ENCODE results near the gene PAK1.

PAK1 gene

DNA sequence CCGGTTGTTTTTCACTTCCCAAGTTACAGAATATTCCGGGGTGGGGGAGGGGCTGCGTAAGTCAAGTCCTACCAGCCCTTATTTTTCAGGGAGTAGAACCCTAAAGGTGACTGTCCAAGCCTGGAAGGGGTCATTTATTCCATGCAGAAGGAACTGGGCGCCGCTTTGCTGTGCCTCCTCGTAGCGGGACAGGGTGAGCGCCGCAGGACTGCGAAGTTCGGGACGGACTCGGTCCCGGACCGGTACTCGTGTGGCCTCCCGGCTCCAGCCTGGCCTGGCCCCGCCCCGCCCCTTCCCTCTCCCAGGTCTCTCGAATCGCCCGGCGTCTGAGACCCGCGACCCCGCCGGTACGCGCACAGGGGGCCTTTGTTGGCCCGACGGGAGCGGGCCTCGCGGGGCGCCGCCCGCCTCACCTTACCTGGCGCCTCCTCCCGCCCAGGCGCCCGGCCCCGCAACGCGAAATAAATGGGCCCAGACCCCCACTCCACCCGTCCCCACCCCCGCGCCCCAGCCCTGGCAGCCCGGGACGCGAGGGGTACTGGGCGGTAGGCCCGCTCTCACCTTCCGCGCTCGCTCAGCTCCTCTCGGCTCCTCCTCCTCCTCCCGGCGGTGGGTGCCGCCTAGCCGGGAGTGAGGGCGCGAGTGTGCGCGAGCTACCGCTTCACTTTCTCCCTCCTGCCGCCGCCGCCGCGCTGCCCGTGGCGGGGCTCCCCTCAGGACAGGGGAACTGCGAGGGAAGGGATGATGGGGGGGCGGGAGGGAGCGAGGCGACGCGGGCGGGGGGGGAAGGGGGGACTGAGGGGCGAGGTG is 698 bp downstream of the PAK1 start:
- DNase-seq = no peak

DNA sequence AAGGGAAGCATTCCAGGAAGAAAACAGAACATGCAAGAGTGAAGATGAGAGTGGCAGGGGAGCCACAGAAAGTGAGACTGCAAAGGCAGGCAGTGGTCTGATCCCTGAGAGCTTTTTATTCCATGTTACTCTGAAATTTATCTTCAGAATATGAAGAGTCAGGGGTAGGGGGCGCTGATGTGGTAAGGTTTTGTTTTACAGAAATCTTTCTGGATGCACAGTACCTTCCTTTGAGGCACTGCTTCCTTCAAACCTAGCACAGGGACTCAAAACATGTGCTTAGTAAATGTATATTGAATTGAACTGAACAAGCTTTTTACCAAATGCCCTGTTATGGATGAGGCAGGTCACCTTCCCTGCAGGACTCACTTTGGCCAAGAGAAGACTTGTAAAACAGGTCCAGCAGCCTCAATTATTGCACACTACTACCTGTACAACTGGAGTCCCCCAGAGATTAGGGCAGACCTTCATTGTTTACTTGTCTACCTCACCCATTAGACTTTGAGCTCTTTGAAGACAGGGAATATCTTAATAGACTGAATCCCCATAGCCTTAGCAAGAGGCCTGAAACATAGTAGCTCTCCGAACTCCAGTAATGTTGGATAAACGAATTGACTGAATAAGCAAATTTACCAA is 2.2 kb downstream of the PAK1 start:
- DNase-seq = peak; percentile 27 to 32

DNA sequence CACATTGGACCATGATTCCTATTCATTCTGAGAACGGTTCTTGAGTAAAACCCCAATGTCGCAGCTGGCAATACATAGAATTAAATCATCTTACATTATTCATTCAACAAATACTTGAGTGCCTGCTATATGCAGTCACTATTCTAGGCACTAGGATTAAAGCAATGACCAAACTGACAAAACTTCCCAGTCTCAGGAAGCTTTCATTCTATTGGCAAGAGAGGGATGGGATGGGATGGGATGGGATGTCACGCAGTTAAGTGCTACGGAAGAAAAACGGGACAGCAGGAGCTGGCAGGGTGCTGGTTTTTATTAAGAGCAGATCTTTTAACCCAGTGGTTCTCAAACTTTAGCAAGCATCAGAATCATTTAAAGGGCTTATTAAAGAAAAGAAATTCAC is 2.9 kb downstream of the PAK1 start:
- DNase-seq = no peak

DNA sequence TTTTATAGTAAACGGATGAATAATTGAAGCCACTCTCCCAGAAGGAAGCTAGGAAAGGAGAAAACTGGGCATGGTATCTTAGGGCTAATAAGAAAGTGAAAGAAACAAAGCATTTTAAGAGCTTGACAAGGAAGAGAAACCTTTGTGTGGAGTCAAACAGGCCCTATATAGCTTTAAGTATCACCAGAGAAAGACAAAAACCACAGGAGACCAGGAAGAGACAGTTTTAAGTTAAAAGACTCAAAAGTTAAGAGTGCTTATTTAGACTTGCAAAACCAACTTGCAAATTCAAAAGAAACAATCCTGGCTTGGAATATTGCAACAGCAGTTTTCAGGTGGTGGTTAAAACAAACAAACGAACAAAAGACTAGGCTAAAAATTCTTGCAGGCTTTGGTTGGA is 3.4 kb downstream of the PAK1 start:
- no peak for DNase-seq

DNA sequence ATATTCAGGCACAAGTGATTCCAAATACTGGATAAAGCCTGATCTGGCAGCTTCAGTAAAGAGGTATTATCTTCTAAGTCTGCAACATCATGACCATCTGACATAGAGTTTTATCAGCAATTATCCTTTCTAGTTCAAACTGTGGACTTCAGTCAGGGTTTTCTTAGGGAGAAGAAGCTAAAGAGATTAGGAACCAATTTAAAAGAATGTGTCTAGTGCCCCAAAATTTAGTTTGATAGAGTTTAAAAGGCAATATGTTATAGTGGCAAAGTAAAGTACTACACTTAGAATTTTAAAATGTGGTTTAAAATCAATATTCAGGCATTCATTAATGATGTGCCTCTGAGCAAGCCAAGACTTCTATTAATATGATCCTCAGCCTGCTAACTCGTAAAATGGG is 5.4 kb downstream of the PAK1 start:
- no peak for DNase-seq

DNA sequence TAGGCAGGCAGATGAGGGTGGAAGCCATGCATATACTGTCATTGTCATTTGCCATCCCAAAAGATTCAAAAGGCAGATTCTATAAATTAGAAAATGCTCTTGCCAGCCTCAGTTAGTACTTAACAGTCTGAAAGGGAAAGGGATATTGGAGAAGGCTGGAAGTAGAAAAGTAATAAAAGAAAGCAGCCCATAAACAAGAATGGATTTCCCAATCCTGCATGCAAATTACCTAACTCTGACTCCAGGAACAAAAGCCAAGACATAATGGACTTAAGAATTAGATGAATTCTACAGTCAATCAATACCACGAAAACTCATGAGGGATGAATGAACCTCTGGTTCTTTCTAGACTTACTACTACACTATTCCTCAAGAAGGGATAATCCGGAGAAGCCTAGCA is 5.9 kb downstream of the PAK1 start:
- DNase-seq = no peak

DNA sequence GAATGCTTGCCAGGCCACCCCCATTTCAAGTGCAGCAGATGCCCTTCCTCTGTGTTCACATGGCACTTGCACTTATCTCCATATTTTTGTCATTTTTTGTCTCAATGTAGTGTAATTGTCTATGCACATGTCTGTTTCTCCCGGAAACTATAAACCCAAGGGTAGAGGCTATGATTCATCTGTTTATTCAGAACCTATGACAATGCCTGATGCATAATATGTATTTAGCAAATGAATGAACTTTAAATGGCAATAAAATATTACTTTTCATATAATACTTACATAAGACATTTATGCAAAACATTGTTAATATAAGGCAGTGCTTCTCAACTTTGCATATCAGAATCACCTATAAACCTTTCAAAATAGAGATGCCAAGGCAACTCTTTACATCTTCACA is 6.7 kb downstream of the PAK1 start:
- DNase-seq = no peak

DNA sequence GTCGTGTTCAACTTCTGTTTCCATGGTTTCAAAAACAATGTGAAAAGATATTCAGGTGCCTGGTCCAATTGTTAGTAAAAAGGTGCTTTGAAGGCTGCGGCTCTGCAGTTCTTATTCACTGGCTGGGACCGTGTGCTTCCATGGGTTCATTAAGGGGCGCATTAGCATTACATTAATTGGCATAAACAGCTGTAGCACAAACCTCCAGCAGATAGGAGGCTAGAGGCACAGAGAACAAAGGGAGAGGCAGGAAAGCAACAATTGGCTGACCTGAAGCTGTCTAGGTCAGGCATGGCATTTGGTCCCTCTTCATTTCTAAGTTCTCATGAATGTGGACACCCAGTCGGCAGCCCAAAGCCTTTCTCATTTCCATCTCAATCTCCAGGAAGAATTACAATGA is 16.6 kb downstream of the PAK1 start:
- DNase-seq = no peak

DNA sequence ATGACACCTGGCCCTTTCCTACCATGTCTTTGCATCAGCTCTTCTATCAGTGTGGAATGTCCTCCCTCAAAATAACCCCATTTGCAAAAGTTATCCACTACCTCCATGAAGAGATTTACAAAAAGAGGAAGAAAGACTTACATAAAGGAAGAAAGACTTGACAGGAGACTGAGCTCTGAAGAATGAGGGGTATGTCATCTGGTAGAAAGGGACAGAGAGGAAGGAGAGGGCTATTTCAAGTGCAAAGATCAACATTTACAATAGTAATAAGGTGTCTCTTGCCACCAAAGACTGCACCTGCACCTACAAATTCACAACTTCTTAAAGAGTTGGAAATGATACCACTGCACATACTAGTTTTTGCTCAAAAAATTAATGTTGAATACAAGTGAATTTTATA is 18.2 kb downstream of the PAK1 start:
- no peak for DNase-seq

DNA sequence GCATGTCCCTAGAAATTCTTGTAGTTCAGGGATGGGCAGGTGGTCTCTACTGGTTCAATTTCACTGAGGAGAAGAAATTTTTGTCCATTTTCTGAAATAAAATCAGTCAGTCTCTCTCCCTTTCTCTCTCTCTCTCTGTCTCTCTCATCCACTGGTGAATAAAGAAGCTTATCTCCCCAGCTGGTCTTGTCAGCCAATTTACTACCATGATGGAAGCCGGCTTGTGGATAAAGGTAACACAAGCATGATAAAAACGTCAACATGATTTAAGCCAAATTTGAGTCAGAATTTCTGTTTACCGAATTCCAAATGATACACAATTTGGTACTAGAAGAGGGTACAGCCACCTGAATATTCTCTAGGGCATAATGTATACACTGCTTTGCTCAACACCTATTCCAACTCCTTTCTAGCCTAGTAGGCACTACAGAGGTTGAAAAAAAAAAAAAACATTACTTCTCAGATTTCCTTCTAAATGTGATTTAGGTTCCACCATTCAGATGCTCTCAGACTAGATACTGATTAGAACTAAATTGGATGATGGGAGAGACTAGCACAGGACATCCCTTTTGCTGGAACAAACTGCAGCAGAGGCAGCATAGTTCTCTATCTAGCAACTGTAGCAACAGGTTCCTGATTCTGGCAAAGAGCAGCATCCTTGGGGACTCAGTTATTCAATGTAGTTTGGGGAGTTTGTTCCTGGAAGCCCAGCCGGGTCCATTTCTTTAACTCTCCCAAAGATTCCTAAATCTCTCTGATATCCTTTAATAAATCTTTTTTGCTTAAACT is 18.8 kb downstream of the PAK1 start:
- no peak for DNase-seq

DNA sequence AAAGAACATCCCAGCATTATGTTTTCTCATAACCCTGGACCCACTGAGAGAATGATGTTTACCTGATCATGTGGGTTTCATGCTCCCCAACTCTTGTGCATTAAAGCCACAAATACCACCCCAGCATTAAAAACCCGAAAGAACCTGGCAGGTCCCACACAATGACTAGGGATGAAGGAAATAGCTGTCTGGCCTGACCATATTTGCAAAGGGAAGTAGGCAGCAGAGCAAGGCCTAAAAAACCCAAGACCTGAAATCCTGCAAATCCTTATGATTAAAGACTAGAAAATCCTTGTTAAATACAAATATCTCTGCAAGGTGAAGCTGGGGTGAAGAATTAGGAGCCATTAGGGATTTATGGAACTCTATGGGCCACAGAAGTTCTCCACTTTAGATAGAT is 23.7 kb downstream of the PAK1 start:
- DNase-seq = no peak

DNA sequence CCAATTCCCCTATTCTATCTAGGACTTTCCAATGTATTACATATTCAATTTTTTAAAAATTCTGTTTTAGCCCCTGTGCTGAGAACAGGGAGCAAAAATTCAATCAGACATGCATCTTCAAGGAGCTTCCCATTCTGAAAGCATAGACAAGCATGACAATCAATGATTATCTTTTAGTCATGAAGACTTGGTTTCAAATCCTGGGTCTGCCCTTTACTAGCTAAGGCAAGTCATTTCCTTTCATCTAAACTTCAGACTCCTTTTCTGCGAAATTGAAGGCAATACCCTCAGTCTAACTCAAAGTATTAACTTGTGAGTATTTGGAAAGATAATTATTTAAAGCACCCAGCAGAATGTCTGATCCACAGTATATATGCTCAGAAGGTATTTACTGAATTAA is 24.1 kb downstream of the PAK1 start:
- DNase-seq = no peak

DNA sequence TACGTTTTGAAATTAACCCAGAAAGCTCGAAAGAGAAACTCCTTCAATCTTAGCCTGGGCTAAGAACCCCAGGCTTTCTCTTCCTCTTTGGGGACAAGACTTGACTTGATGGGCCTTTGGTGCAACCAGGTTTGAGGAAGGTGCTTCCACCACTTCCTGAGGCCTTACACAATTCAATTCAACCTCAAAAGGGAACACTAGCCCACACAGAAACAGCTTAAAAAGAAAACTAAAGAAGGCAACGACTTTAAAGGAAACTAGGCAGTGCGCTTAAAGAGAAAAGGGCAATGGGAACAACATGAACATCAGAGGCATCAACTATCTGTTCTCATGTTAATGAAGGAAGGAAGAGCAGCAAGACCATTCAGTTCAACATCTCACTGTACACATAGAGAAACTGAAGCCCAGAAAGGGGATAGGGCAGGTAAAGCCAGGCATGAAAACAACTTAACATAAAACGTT is 24.8 kb downstream of the PAK1 start:
- peak; percentile 82 to 86 for DNase-seq

DNA sequence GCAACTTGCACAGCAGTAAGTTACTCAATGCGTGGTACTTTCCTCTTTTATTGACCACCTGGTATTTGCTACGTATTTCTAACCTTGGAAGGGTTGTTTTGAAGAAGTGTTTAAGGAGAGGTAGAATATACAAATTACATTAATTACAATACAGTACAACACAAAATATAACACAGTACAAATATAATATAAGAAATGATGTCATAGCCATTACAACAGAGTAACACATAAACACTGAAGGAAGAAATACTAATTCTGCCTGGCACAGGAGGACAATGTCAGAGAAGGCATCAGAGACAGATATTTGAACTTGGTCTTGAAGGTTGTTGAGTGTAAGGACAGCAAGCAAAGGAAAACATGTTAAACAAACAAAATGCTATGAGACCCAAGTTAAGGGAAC is 25.6 kb downstream of the PAK1 start:
- DNase-seq = no peak

DNA sequence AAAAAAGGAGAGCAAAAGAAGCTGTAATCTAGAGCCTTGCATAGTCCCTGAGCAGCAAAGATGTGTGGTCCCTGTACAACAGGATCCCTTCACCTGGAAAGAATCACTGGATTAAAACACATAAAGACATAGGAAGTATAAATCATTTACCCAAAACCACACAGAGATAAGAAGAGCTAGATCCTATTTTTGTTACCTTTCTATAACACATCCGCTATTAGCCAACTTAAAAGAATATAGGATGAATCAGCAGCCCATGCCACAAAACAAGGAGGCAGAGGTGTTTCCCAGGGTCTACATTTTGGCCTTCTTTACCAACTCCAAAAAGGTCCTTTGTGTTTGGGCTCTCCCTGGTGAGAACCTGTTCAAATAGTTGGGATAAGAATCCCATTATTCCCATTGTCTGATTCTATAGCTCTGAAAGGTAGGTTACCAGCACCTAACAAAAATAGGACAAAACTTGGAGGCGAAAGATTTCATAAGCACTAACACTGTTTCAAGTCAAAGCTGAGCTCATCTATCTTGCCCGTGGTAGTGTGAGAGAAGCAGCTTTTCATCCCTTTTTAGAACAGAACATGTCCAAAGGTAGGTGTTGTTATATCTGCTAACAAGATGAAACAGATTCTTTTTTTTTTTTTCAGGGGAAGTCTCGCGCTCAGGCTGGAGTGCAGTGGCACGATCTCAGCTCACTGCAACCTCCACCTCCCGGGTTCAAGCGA is 26.8 kb downstream of the PAK1 start:
- DNase-seq = no peak

DNA sequence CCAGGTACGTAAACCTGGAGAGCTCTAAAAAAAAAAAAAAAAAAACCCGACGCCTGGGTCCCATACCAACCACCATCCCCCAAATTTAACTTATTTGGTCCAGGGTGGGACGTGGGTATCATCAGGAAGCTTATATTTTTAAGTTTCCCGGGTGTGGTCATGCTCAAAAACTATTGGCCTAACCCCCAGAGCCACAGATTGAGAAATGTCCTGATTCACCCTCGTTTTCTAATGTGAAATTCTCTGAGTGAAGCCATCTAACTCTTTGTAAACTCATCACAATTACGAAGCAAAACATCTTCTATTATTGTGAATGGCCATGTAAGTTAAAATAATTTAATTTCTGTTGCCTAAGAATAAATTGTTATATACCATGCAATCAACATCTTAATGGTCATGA is 29.6 kb downstream of the PAK1 start:
- DNase-seq = peak; percentile 38 to 69

DNA sequence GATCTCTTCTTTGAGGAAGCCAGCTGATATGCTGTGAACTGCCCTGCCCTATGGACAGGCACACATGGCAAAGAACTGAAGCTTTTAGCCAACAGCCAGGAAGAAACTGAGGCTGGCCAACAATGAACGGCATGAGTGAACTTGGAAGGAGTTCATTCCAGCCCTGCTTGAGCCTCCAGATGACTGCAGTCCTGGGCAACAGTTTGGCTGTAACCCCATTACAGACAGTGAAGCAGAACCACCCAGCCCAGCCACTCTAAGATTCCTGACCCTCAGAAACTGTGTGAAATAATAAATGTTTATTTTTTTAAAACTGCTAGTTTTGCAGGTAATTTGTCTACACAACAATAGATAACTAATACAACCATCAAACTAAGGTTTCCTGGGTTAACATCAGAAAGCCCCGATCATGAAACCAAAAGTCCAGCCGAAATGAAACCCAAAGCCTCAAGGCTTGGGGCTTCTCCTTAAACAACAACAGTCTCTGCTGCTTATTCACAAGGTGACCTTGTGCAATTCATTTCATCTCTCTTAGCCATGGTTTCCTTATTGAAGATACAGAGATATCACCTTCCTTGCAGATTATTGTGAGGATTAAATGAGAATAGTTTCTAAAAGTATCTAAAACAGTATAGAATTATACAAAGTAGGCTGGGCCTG is 31.4 kb downstream of the PAK1 start:
- DNase-seq = no peak

DNA sequence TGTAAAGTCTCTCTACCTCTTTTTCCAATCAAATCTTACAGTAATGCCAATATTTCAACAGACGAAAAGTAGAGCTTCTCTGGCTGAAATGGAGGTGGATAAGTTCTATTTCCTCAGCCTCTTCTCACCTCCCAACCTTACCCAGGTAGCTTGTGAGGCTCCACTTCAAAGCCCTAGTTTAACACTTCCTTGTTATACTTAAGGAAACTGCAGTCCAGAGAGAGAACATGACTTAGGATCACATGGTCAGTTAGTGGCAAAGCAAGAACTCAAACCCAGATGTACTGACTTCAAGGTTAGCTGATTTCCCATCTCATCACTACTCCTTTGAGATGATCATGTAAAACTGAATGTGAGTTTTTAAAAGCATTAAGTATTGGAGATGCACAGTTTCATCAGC is 32.5 kb downstream of the PAK1 start:
- peak in 1 of 2 donors; percentile 42 for DNase-seq

DNA sequence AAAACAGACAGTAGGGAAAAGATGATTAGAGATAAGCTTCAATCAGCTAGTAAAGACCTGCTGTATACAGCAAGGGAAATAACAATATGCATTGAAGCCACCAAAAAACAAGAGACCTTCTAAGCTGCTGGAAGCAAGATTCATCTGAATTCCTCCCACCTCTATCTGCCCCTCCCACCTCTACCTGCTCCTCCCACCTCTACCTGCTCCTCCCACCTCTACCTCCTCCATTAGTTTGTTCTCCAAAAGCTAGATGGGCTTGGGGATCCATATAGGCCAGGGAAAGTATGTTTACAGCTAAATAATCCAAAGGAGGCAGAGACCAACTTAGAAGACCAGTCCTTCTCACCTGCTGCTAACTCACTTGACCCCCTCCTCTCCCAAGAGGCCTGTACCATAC is 33.2 kb downstream of the PAK1 start:
- no peak for DNase-seq

DNA sequence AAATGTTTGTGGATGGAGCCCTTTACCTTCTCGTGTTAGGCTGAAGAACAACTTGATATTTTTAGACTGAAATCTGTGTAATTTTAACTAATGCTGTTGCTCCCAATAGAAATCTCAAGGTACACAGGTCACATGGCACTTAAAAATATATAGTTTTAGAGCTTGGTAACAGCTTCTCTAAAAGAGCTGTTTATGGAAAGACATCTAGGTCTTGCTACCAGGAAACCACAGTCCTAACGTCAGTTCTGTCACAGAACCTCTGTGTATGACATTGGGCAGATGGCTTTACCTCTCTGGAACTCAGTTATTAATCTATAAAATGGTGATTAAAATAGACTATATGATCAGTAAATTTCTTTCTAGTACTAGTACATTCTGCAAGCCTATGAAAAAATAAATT is 35.4 kb downstream of the PAK1 start:
- DNase-seq = no peak

DNA sequence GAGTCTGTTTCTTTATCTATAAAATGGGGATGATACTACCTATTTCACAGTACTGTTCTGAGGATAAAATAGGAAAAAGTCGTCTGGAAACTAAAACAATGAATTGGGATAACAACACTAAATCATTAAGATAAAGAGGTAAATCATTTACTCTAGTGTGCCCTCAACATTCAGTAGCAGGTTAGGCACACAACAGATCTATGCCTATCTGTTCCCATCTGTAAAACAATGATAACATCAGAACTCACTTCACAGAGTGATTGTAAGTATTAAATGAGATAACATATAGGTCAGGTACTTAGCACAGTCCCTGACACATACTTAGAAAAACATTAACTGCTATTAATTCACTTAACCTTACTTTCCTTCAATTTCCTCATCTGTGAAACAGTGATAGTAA is 36.9 kb downstream of the PAK1 start:
- DNase-seq = no peak

DNA sequence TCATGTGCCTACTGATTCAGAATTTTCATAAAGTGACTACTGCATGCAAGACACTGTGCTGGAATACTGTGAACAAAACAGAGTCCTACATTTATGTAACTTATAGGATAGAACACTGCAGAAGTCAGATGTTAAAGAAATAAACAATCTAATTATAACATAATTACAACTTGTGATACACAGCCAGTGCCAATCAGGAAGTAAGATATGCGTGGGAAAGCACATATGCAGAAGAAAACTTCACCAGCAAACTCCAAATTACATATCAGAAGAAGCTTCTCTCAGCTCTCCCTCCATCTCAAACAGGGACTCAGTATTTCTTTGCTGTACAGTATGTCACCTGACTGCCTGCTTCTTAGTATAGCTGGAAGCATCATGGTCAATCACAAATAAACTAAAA is 37.4 kb downstream of the PAK1 start:
- peak in 1 of 2 donors; percentile 50 for DNase-seq

All from inflammatory macrophage (primary cell).